GM21786 (cell line): ENCODE results near the gene DMC1.
"Not testable (repeated sequence)": the region's sequence is repeated elsewhere in the genome, so short reads cannot be mapped to it uniquely, and the experiment has no call there.

Experiments used
- ATAC-seq: cut with Tn5 transposase; IDR thresholded peaks from one replicate; pipeline ENCODE4 v1.9.1; 2021; ENCODE audit not compliant: unreplicated experiment

The DMC1 gene

DNA sequence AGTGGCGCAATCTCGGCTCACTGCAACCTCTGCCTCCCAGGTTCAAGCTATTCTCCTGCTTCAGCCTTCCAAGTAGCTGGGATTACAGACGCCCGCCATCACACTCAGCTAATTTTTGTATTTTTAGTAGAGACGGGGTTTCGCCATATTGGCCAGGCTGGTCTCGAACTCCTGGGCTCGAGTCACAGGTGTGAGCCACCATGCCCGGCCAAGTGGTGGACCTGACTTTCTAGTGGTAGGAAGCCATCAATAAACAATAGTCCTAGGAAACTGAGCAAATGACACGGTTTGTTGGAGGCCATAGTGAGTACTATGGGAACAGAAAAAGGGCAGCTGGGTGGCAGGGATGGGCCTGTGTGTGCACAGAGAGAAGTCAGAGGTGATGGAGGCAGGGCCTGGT lies 99.8 kb downstream of the DMC1 start:
- not testable (repeated sequence) for ATAC-seq

DNA sequence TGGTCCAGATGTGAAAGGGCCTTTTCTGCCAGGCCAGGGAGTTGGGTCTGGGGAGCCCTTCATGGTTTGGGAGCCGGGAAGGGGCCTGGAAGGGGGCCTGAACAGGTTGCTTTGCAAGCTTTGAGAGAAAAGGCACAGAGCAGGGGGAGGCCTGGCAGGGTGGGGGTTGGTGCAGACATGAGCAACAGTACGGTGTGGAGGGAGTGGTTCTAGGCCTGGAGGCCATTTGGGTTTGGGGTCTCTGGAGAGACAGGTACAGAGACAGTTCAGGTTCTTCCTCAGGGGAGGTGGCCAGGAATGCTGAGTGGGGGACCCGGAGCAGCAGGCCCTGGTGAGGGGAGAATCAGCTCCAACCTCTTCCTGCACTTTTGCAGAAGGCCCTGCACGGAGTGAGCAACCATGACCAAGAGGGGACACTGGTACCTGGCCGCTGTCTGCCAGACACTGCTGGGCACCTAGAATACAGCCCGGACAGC lies 100.6 kb downstream of the DMC1 start:
- no peak for ATAC-seq
